ENCODE measurements around the gene OR52B6. TPM values are rescaled to one million over a fixed set of nuclear protein-coding genes. Genes with fewer than 3 reads are reported as not detected.

Gene OR52B6
- total and polyA plus RNA-seq, 7 donors: not detected

GRCh38 chr11:5608808-5609207, 28.1 kb downstream of the OR52B6 start:
- no peak for ATAC-seq

GRCh38 chr11:5610446-5610845, 29.8 kb downstream of the OR52B6 start:
- no peak for ATAC-seq
- Histone ChIP-seq H3K4me3 (no peak overlapping the region), H3K27me3 (ENCODE audit: insufficient read depth in 3 of 3, low read length in 2 of 3) (no peaks in the 10 kb centered on the region), H3K27ac (no peak overlapping the region), H3K9me3 (no peaks in the 10 kb centered on the region), H3K4me1 (no peaks in the 10 kb centered on the region), H3K36me3 (ENCODE audit: insufficient read depth in 1 of 2, low read depth in 1 of 2) (peaks cover 0 to 2% of the 10 kb centered on the region in 2 donors)
- no peak for DNase-seq
- intact Hi-C loops (cut with DNase I): no loop called here
- 77 to 87% (median 80%) methylated on average over 5 of the region's 5 CpGs for WGBS, 3 donors
- TF ChIP-seq CTCF (IDR thresholded peaks at IDR 0.05): no peak

More at GRCh38 chr11:5608808-5609207, 28.1 kb downstream of the OR52B6 start:
- WGBS, 3 donors: 54 to 74% (median 72%) methylated on average over 6 of the region's 6 CpGs
- Histone ChIP-seq H3K27ac (no peak overlapping the region), H3K36me3 (ENCODE audit: insufficient read depth in 1 of 2, low read depth in 1 of 2) (peaks cover 0 to 2% of the 10 kb centered on the region in 2 donors), H3K4me1 (no peaks in the 10 kb centered on the region), H3K27me3 (ENCODE audit: insufficient read depth in 3 of 3, low read length in 2 of 3) (no peaks in the 10 kb centered on the region), H3K9me3 (no peaks in the 10 kb centered on the region), H3K4me3 (no peak overlapping the region)
- intact Hi-C loops (cut with DNase I): no loop called here
- no peak for TF ChIP-seq CTCF (IDR thresholded peaks at IDR 0.05)
- DNase-seq: no peak

GRCh38 chr11:5611627-5612026, 30.9 kb downstream of the OR52B6 start:
- WGBS, 3 donors: 90 to 93% (median 92%) methylated on average over 11 of the region's 11 CpGs
- intact Hi-C loops (cut with DNase I): no loop called here
- Histone ChIP-seq H3K4me1 (no peaks in the 10 kb centered on the region), H3K27ac (no peak overlapping the region), H3K36me3 (ENCODE audit: insufficient read depth in 1 of 2, low read depth in 1 of 2) (no peaks in the 10 kb centered on the region), H3K4me3 (no peak overlapping the region), H3K27me3 (ENCODE audit: insufficient read depth in 3 of 3, low read length in 2 of 3) (no peaks in the 10 kb centered on the region), H3K9me3 (no peaks in the 10 kb centered on the region)
- TF ChIP-seq CTCF (IDR thresholded peaks at IDR 0.05): no peak
- no peak for ATAC-seq
- no peak for DNase-seq

- no peaks in the 10 kb centered on the region for H3K9me3 ChIP-seq
- no peaks in the 10 kb centered on the region for H3K4me1 ChIP-seq
- 58 to 61% (median 60%) methylated on average over 3 of the region's 3 CpGs for WGBS, 3 donors
- no peak overlapping the region for H3K27ac ChIP-seq
- no peak overlapping the region for H3K4me3 ChIP-seq
- no peak for DNase-seq
- intact Hi-C loops (cut with DNase I): no loop called here
- H3K27me3 ChIP-seq (ENCODE audit: insufficient read depth in 3 of 3, low read length in 2 of 3): no peaks in the 10 kb centered on the region
- TF ChIP-seq CTCF (IDR thresholded peaks at IDR 0.05): no peak
- no peaks in the 10 kb centered on the region for H3K36me3 ChIP-seq (ENCODE audit: insufficient read depth in 1 of 2, low read depth in 1 of 2)
- ATAC-seq: no peak
Measured at GRCh38 chr11:5618807-5619206, 38.1 kb downstream of the OR52B6 start.
